ENCODE results near the gene AK1. TPM values are rescaled to one million over a fixed set of nuclear protein-coding genes. Genes with fewer than 3 reads are reported as not detected.

Gene AK1
- total RNA-seq, 1 donor from 2014 or later = 58.3 TPM

DNA sequence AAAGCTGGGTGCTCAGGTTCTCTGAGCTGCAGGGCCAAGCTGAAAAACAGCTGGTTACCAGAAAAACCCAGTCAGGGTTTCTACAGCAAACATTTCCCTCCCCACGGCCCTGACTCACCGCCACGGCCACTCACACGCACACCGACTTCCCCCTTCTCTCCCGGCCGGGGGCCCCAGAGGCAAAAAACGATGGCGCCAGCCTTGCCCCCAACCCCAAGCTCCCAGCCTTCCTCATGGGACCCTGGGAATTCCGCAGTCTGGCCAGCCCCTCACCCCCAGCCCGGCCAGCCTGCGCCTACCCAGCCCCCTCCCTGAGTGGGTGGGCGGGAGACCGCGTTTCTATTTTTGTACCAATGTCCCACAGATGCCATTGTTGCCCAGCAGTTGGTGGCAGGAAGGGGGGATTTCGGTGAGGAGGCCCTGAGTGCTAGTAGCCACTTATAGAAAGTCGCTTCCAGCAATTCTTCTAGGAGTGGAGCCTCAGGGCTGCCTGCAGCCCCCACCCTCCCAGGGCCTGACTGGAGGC lies 41.4 kb downstream of the AK1 start:
- TF ChIP-seq, protein P1, sequence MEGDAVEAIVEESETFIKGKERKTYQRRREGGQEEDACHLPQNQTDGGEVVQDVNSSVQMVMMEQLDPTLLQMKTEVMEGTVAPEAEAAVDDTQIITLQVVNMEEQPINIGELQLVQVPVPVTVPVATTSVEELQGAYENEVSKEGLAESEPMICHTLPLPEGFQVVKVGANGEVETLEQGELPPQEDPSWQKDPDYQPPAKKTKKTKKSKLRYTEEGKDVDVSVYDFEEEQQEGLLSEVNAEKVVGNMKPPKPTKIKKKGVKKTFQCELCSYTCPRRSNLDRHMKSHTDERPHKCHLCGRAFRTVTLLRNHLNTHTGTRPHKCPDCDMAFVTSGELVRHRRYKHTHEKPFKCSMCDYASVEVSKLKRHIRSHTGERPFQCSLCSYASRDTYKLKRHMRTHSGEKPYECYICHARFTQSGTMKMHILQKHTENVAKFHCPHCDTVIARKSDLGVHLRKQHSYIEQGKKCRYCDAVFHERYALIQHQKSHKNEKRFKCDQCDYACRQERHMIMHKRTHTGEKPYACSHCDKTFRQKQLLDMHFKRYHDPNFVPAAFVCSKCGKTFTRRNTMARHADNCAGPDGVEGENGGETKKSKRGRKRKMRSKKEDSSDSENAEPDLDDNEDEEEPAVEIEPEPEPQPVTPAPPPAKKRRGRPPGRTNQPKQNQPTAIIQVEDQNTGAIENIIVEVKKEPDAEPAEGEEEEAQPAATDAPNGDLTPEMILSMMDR (conservative IDR thresholded peaks at IDR 0.05; ENCODE audit: low read depth, low read length) = no peak
- H3K4me3 ChIP-seq (ENCODE audit: low read depth, low read length) = no peak overlapping the region
- DNase-seq (ENCODE audit: low read depth) = no peak

DNA sequence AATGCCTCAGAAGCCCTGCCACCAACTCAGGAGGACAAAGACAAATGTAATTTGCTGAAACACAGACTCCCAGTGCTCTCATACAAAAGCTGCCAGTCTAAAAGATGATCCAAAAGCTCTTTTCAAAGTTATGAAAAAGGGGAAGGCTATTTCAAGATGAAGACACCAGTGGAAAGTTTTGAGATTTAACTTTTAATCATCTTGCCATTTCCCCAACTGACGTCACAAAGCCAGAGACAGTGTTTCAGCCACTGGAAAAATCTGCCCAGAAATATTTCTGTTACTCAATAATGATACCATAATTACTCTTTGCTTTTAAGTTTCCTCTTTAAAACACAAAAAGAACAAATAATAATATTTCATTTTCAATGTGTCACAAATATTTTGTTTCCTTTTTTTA lies 43.9 kb downstream of the AK1 start:
- H3K4me3 ChIP-seq (ENCODE audit: low read depth, low read length) = no peak overlapping the region
- no peak for DNase-seq (ENCODE audit: low read depth)
- TF ChIP-seq, protein P1 (conservative IDR thresholded peaks at IDR 0.05; ENCODE audit: low read depth, low read length) = no peak

DNA sequence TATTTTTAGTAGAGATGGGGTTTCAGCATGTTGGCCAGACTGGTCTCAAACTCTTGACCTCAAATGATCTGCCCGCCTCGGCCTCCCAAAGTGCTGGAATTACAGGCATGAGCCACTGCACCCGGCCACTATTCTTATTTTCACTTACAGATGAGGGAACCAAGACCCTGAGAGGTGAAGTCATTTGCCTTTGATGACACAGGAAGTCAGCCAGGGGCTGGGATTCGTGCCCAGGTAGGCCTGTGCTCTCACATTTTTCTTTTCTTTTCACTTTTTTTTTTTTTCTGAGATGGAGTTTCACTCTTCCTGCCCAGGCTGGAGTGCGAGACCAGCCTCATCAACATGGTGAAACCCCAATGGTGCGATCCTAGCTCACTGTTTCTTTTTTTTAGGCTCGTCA lies 45.2 kb downstream of the AK1 start:
- TF ChIP-seq, protein P1 (conservative IDR thresholded peaks at IDR 0.05; ENCODE audit: low read depth, low read length) = no peak
- DNase-seq (ENCODE audit: low read depth) = no peak

DNA sequence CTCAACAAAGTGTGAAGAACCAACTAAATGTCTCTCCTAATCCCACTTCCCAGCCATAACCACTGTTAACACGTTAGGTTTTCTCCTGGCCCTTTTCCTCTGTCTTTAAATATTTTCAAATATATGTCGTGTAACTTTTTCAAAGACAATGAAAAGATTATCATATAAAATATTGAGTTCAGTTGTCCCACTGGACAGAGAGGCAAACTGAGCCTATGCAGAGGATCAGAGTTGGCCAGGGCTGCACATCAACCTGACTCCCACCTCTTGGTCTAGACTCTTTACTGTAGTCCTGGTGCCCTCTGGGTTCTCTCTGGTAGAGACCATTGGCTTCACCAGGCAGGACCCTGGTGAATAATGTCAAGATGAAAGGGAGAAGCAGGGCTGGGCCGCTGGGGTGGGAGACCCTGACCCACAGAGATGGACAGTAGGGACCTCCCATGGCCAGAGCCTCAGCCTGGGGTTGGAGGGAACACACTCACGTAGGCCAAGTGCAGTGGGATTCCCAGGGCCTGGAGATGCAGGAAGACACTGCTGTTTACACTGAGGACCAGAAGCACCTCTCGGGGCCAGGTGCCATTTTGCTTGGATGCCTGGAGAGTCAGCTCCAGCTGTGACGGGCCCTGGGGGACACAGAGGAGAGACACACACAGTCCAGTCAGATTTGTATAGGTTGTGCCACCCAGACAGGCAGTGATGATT lies 48.1 kb downstream of the AK1 start:
- DNase-seq (ENCODE audit: low read depth) = no peak
- H3K4me3 ChIP-seq (ENCODE audit: low read depth, low read length) = no peak overlapping the region
- TF ChIP-seq, protein P1 (conservative IDR thresholded peaks at IDR 0.05; ENCODE audit: low read depth, low read length) = no peak

More for the DNA sequence above, 45.2 kb downstream of the AK1 start:
- no peak overlapping the region for H3K4me3 ChIP-seq (ENCODE audit: low read depth, low read length)

DNA sequence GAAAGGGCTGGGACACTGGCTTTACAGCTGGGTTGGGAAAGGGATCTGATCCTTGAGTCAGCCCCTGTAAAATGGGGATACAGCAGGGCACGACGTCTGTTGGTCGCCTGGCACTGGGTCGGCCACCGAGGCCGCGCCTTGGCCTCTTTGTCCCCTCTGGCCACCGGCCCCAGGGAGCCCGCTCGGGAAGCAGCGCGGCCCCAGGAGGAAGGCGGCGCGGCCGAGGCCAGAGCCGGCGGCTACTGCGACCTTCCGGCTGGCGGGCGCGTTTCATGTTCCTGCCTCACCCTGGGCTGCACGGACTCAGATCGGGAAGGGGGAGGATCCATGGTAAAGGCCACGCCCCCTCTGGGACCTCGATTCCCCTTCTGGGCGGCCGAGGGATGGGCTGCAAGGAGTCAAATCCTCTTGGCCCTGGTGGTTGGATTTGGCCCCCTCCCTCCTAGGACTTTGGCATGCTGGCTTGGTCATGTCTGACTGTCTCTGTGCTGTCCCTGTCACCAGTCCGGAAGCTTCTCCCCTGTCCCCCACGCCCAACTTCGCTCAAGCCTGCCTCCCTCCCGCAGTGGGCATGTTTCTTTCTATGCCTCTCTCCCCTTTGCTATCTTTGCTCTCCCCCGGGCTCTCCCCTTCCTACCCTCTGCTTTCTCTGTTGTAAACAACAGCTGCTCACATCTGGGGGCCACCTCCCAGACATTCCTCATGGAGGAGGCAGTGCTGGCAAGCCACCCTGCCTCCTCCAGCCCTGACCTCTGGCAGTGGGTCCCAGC lies 49.0 kb downstream of the AK1 start:
- peak overlapping the region; percentile 40 for H3K4me3 ChIP-seq (ENCODE audit: low read depth, low read length)
- no peak for DNase-seq (ENCODE audit: low read depth)
- TF ChIP-seq, protein P1 (conservative IDR thresholded peaks at IDR 0.05; ENCODE audit: low read depth, low read length) = no peak

DNA sequence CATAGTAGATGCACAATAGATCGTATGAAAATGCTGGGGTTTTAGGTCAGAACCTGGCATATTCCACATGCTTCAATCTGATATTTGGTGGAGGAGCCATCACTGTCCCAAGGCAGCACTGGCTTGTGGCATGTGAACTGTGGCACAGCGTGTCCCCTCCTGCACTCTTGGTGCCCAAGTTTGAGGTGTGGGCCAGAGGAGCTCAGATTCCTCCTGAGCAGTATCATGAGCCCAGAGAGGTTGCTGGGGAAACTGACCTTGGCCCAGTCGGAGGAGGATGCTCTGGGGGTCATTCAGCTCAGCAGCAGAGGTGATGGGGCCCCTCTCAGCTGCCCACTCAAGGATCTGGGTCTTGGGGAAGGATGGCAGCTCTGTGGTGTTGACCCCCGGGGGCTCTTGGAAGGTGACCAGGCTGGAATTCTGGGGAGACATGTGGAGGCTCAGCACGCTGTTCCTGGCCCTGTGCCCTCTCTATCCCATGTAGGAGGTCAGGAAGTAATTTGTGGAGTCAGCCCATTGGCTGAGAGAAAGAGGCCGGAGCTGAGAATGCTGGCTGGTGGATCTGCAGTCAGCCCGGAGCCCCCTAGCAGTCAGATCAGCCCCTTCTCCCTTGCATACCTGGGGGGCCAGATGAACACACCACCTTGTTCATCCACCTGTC lies 51.1 kb downstream of the AK1 start:
- no peak overlapping the region for H3K4me3 ChIP-seq (ENCODE audit: low read depth, low read length)
- DNase-seq (ENCODE audit: low read depth) = no peak
- TF ChIP-seq, protein P1 (conservative IDR thresholded peaks at IDR 0.05; ENCODE audit: low read depth, low read length) = no peak

Data from epithelial cell of proximal tubule (primary cell).